GM19351 (cell line): Measurements from ENCODE around the gene COX6B1.
"Not testable (repeated sequence)": the region's sequence is repeated elsewhere in the genome, so short reads cannot be mapped to it uniquely, and the experiment has no call there.

Source experiments
- ATAC-seq: cut with Tn5 transposase; IDR thresholded peaks from one replicate; pipeline ENCODE4 v1.9.1; 2021; ENCODE audit warnings: mild to moderate bottlenecking, moderate library complexity; ENCODE audit not compliant: unreplicated experiment

The COX6B1 gene

GRCh38 chr19:35648017-35648961 lies at the start of gene COX6B1:
Gene COX6B1 (plus strand): TSS chr19:35648323. CDS start chr19:35651244, 2,921 bp downstream.
- peak; percentile 60 for ATAC-seq

- no peak for ATAC-seq
These were observed 46.2 kb upstream of the COX6B1 start for GRCh38 chr19:35601971-35602370.

- ATAC-seq, result not testable (repeated sequence)
These were observed 43.7 kb upstream of the COX6B1 start for GRCh38 chr19:35604436-35604835.

DNA sequence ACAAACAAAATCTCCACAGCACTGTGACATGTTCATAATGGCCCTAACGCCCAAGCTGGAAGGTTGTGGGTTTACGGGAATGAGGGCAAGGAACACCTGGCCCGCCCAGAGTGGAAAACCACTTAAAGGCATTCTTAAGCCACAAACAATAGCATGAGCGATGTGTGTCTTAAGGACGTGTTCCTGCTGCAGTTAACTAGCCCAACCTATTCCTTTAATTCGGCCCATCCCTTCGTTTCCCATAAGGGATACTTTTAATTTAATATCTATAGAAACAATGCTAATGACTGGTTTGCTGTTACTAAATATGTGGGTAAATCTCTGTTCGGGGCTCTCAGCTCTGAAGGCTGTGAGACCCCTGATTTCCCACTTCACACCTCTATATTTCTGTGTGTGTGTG lies 41.0 kb upstream of the COX6B1 start:
- ATAC-seq, result not testable (repeated sequence)

GRCh38 chr19:35607661-35608060 lies 40.5 kb upstream of the COX6B1 start:
- ATAC-seq, result no peak

- no peak for ATAC-seq
These were observed 39.9 kb upstream of the COX6B1 start for GRCh38 chr19:35608251-35608650.

DNA sequence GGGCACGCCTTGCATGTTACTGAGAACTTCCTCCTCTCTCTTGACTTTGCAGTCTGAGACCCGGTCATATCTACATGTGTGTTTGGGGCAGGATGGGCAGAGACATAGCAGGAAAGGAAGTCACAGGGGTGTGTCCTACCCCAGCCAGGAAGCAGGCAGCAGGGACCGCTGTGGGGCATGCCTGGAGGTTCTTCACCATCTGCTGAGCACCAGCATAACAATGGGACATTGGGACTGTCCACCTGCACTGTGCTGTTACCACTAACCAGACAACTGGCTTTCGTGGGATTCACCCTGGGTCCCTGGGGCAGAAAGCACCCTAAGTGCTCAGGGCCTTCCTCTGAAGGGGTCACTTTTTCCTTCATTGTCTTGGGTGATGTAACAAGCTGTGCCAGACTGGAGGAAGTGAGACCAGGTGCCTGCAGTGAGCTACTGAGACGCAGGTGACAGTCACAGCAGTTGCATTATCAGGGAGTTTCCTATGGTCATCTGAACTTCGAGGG lies 38.2 kb upstream of the COX6B1 start:
- no peak for ATAC-seq

GRCh38 chr19:35612224-35612558 lies 35.9 kb upstream of the COX6B1 start:
- ATAC-seq, result no peak

DNA sequence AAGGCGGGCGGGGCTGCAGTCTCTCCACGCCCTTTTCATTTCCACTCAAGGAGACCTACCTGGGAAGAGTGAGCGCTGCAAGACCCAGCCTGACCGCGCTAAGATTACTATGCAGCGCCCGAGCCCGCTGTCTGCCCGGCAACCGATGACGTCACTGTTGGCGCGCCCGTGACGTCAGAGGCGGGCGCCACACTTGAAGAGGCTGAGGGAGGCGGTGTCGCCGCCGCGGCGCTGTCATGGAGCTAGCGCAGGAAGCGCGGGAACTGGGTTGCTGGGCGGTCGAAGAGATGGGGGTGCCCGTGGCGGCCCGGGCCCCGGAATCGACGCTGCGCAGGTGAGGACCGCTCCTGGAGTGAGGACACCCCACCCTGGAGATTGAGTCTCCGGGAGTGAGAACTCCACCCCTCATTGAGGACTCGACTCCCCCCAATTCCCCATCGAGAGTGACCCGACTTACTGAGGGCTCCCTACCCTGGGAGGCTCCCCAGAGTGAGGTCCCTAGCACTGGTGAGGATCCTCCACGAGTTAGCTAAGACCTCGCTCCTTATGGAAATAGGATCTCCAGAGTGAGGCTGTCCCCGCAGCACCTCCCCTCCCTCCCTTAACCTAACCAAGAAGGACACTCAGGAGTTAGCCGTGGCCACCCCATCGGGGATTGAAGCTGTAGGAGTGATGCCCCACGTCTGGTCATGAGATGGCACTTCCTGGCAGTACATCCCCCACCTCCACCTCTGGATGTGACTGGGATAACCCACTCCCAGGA lies 35.4 kb upstream of the COX6B1 start, which contains the start of gene HAUS5:
Gene HAUS5 (plus strand): TSS at position 177 of the 763 bp plus-strand sequence. CDS start 60 bp downstream, at position 237.
- ATAC-seq, result peak; percentile 74

GRCh38 chr19:35613574-35613973 lies 34.5 kb upstream of the COX6B1 start:
- no peak for ATAC-seq

GRCh38 chr19:35615036-35615435 lies 33.1 kb upstream of the COX6B1 start:
- ATAC-seq, result no peak

DNA sequence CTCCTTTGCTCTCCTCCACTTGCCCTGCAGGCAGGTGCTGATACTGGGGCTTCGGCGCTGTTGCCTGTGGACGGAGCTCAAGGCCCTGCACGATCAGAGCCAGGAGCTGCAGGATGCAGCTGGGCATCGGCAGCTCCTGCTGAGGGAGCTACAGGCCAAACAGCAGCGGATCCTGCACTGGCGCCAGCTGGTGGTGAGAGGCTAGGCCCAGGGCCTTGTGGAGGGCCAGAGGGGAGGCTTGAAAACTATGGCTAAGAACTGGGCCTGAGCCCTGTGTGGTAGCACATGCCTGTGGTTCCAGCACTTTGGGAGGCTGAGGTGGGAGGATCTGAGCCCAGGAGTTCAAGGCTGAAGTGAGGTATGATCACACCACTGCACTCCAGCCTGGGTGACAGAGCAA lies 29.3 kb upstream of the COX6B1 start:
- ATAC-seq, result no peak

DNA sequence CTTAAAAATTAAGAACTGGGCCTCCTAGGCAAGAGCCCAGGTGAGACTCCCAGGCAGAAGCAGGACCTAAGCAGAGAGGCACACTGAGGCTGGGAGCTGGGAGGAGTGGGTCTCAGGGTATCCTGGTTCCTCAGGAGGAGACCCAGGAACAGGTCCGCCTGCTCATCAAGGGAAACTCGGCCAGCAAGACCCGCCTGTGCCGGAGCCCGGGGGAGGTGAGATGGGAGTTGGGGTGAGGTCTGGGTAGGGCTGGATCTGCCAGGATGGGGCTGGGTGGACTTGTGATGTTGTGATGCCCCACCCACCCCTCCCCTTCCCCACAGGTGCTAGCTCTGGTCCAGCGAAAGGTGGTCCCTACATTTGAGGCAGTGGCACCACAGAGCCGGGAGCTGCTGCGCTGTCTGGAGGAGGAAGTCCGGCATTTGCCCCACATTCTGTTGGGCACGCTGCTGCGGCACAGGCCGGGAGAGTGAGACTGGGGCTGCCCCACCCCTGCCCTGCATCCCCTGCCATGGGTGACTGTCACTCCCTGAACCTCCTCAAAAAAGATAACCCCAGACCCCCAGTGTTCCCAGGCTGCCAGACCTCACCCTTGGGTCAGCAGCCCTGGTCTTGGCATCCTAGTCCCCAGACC lies 28.7 kb upstream of the COX6B1 start:
- ATAC-seq, result no peak

GRCh38 chr19:35620001-35620400 lies 28.1 kb upstream of the COX6B1 start:
- ATAC-seq, result no peak

DNA sequence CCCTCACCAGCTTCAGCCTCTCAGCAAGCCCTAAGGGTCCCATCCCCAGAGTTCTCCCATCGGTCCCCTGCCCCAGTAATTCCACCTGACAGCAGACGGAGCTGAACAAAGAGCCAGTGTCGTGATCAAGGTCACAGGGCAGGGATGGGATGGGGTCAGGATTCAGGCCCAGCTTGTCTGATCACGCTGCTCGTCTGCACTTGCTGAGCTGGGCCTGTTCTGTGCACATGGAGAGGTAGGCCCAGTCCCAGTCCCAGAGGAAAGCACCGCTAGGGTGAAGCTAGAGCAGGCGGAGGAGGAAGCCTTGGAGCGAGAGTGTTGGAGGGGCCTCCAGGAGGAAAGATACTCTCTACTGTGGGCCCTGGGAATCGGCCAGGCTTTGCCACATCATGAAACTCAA lies 26.4 kb upstream of the COX6B1 start:
- ATAC-seq, result no peak

GRCh38 chr19:35622750-35623149 lies 25.4 kb upstream of the COX6B1 start:
- ATAC-seq, result no peak

GRCh38 chr19:35623327-35624010 lies 24.7 kb upstream of the COX6B1 start:
- no peak for ATAC-seq

DNA sequence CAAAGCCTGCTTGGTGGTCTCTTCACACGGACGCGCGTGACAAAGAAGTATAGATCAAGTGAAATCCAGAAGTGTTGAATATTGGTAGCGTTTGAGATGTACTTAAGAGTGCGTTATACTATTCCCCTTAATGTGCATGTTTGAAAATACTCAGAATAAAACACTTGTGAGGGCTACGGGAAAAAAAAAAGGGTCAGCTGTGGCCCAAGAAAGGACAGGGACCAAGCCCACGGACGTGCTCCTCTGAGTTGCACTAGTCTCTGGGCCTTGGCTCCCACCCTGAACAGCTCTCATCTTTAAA lies 19.9 kb upstream of the COX6B1 start:
- ATAC-seq, result no peak

DNA sequence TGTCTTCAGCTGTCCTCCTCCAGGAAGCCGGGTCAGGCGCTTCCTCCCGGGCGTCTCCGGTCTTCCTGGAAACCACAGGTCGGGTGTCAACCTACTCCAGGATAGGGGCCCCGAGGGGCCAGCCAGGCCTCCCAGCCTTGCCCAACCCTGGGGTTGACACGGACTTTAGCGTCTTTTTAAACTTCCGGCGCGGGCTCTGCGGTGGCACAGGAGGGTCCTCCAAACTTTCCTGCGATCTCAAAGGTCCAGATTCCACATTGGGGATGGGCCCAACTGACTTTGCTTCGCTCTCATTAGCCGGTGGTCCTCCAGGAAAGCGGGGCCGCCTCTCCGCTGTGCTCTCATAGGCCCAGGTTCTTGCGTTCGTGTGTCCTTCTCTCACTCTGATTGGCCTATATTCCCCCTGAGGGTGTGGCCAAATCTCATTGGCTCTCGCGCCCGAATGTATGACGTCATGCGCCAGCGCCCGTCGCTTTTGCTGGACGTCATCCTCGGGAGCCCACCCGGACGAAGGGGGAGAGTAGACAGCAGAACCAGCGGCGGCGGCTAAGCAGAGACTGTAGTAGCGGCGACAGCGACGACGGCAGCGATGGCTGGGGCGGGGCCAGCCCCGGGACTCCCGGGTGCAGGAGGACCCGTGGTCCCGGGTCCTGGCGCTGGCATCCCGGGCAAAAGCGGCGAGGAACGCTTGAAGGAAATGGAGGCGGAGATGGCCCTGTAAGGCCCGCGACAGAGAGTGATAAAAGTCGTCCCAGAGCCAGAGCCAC lies 19.4 kb upstream of the COX6B1 start, which contains the start of gene RBM42:
Gene RBM42 (plus strand): TSS at position 472 of the 767 bp plus-strand sequence. CDS start 118 bp downstream, at position 590.
- peak; percentile 99 for ATAC-seq

- ATAC-seq, result no peak
These were observed 18.8 kb upstream of the COX6B1 start for GRCh38 chr19:35629332-35629633.
